ENCODE results near the gene PTPRO. TPM values are rescaled to one million over a fixed set of nuclear protein-coding genes. Genes with fewer than 3 reads are reported as not detected.

Gene PTPRO
- total RNA-seq, 4 donors from 2014 or later, result 1.5 to 15.3 (median 8.0) TPM

DNA sequence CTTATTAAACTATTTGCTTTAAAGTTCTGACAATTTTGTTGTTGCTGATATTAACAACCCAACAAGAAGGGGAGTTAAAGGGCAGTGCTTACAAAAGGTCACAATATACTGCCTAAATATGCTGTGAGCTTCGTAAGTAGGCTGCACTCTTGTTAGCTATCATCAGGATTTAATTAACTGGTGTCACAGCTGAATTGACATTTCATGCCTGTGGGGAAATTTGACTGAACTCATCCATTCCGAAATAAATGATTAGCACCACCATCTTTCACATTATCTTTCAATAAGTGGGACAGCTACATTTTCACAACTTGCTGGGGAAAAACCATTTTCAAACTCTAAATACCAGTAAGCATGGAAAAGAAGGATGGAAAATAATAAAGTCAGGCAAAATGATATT is 146.6 kb downstream of the PTPRO start:
- Histone ChIP-seq H3K4me3 (no peak overlapping the region), H3K27ac (no peak overlapping the region), H3K27me3 (no peaks in the 10 kb centered on the region), H3K4me1 (no peaks in the 10 kb centered on the region), H3K9me3 (no peaks in the 10 kb centered on the region), H3K36me3 (no peaks in the 10 kb centered on the region)
- intact Hi-C loops (cut with DNase I; ENCODE audit: low total_unique reads), result no loop called here
- no peak for DNase-seq
- TF ChIP-seq POLR2A (IDR thresholded peaks at IDR 0.05), result no peak
- TF ChIP-seq, protein P1, sequence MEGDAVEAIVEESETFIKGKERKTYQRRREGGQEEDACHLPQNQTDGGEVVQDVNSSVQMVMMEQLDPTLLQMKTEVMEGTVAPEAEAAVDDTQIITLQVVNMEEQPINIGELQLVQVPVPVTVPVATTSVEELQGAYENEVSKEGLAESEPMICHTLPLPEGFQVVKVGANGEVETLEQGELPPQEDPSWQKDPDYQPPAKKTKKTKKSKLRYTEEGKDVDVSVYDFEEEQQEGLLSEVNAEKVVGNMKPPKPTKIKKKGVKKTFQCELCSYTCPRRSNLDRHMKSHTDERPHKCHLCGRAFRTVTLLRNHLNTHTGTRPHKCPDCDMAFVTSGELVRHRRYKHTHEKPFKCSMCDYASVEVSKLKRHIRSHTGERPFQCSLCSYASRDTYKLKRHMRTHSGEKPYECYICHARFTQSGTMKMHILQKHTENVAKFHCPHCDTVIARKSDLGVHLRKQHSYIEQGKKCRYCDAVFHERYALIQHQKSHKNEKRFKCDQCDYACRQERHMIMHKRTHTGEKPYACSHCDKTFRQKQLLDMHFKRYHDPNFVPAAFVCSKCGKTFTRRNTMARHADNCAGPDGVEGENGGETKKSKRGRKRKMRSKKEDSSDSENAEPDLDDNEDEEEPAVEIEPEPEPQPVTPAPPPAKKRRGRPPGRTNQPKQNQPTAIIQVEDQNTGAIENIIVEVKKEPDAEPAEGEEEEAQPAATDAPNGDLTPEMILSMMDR (IDR thresholded peaks at IDR 0.05), result no peak

DNA sequence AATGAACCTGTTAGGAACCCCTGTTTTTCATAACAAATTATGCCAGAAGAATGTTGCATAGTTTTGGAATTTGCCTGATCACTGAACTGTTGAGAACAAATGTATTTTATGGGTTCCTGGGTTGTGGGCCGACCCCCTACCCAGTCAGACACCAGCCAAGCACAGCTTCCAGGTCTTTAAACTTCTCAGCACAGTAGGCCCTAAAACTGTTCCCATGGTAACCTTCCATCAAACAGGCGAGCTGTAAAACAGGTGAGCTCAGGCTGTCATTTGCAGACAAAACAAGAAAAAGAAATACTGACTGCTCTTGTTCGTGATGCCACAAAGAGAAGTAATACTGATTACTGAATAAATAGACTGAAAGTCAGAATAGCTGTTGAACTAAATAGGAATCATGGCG is 147.0 kb downstream of the PTPRO start:
- intact Hi-C loops (cut with DNase I; ENCODE audit: low total_unique reads), result no loop called here
- H3K4me3 ChIP-seq, result no peak overlapping the region
- no peak for DNase-seq
- H3K36me3 ChIP-seq, result no peaks in the 10 kb centered on the region
- H3K27me3 ChIP-seq, result no peaks in the 10 kb centered on the region
- no peaks in the 10 kb centered on the region for H3K9me3 ChIP-seq
- TF ChIP-seq, protein P1 (IDR thresholded peaks at IDR 0.05), result no peak
- TF ChIP-seq POLR2A (IDR thresholded peaks at IDR 0.05), result no peak
- H3K27ac ChIP-seq, result no peak overlapping the region
- H3K4me1 ChIP-seq, result no peaks in the 10 kb centered on the region

DNA sequence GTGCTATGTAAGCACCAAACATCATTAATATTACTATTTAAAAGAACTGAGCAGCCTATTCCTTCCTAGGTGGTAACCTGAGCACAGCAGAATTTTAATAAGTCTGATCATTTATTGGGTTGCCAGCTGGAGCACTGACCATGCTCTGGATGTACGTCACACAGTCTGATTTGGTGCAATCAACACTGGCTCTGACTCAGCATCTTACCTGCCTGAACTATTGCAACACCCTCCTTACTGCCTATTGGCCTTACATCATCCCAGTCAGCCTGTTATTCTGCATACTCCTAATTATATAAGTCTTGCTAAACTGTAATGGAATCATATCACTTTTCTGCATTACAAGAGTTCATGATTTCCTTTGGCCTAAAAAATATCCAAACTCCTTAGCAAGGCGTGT is 149.7 kb downstream of the PTPRO start:
- H3K27ac ChIP-seq, result no peak overlapping the region

DNA sequence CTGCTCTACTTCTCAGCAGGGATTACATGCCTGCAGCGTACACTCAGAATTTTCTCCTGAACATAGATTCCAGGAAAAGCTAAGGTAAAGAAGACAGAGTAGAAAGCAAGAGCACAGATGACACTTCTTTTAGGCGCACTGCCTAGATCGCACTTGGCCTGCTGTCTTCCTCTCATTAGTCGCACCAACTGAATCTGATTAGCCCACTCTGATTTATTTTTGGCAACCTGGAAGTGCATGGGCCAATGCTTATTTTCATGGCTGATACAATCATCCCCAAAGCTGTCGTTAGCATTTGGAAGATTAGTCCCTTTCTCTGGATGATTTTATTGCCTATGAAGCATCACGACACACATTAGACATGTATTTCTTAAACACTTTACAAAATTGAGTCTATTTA is 152.5 kb downstream of the PTPRO start:
- TF ChIP-seq POLR2A (IDR thresholded peaks at IDR 0.05), result no peak
- TF ChIP-seq, protein P1 (IDR thresholded peaks at IDR 0.05), result no peak
- intact Hi-C loops (cut with DNase I; ENCODE audit: low total_unique reads), result no loop called here

More for the DNA sequence above, 149.7 kb downstream of the PTPRO start:
- H3K4me1 ChIP-seq, result no peaks in the 10 kb centered on the region
- TF ChIP-seq POLR2A (IDR thresholded peaks at IDR 0.05), result no peak
- TF ChIP-seq, protein P1 (IDR thresholded peaks at IDR 0.05), result no peak
- no peak overlapping the region for H3K4me3 ChIP-seq
- intact Hi-C loops (cut with DNase I; ENCODE audit: low total_unique reads), result no loop called here
- H3K36me3 ChIP-seq, result no peaks in the 10 kb centered on the region
- no peaks in the 10 kb centered on the region for H3K9me3 ChIP-seq
- DNase-seq, result no peak
- H3K27me3 ChIP-seq, result no peaks in the 10 kb centered on the region

DNA sequence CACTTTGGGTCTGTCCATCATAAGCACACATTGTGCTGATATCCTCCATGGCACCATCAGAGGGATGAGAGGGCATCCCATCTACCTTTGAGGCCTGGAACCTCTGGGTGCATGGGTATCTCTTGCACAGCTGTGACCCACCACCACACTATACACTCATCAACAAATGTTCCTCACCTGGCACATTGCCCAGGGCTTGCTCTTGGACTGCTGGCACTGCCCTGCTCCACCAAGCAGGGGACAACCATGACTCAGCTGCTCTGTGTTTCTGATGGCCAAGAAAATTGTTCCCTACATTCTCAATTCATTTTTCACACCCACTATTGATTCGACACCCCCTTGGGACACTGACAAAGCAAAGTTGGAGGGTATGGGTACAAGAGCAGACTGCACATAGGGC is 155.5 kb downstream of the PTPRO start:
- Histone ChIP-seq H3K27me3 (no peaks in the 10 kb centered on the region), H3K36me3 (no peaks in the 10 kb centered on the region), H3K9me3 (no peaks in the 10 kb centered on the region), H3K4me3 (no peak overlapping the region), H3K27ac (no peak overlapping the region), H3K4me1 (no peaks in the 10 kb centered on the region)
- TF ChIP-seq, protein P1 (IDR thresholded peaks at IDR 0.05), result no peak
- no peak for TF ChIP-seq POLR2A (IDR thresholded peaks at IDR 0.05)
- DNase-seq, result no peak
- intact Hi-C loops (cut with DNase I; ENCODE audit: low total_unique reads), result no loop called here

More for the DNA sequence above, 152.5 kb downstream of the PTPRO start:
- Histone ChIP-seq H3K36me3 (no peaks in the 10 kb centered on the region), H3K27me3 (no peaks in the 10 kb centered on the region), H3K27ac (no peak overlapping the region), H3K4me1 (no peaks in the 10 kb centered on the region), H3K4me3 (no peak overlapping the region), H3K9me3 (no peaks in the 10 kb centered on the region)
- no peak for DNase-seq
